HG03175 (cell line): ENCODE results near the gene NUDT4B.
"Not testable (repeated sequence)": the region's sequence is repeated elsewhere in the genome, so short reads cannot be mapped to it uniquely, and the experiment has no call there.

ENCODE experiments used
- ATAC-seq: cut with Tn5 transposase; IDR thresholded peaks from one replicate; pipeline ENCODE4 v1.9.1; 2021; ENCODE audit warnings: mild to moderate bottlenecking, moderate library complexity; ENCODE audit not compliant: unreplicated experiment

NUDT4B gene

GRCh38 chr1:148793762-148794332 lies 45.3 kb downstream of the NUDT4B start:
- ATAC-seq, result not testable (repeated sequence)
